NCI-H2171 (cell line): Measurements from ENCODE around the gene LLGL2.

Experiments
- DNase-seq: peaks from one replicate; lab custom pipeline; 2025; lab: John Stamatoyannopoulos, UW

Gene LLGL2

GRCh38 chr17:75523647-75524046, 1.9 kb upstream of the LLGL2 start:
- DNase-seq = no peak

GRCh38 chr17:75524269-75524969, 1.1 kb upstream of the LLGL2 start:
- no peak for DNase-seq

- DNase-seq = no peak
These were observed 483 bp downstream of the LLGL2 start for GRCh38 chr17:75525806-75526554.

- DNase-seq = no peak
These were observed 1.2 kb downstream of the LLGL2 start for GRCh38 chr17:75526555-75527270.

- no peak for DNase-seq
These were observed 5.6 kb downstream of the LLGL2 start for GRCh38 chr17:75530837-75531720.

GRCh38 chr17:75531721-75532072, 6.2 kb downstream of the LLGL2 start:
- DNase-seq = no peak

- DNase-seq = no peak
These were observed 9.6 kb downstream of the LLGL2 start for GRCh38 chr17:75535119-75535537.

GRCh38 chr17:75535871-75536270, 10.4 kb downstream of the LLGL2 start:
- no peak for DNase-seq

- DNase-seq = no peak
These were observed 10.9 kb downstream of the LLGL2 start for GRCh38 chr17:75536366-75536765.

GRCh38 chr17:75539967-75540729, 14.7 kb downstream of the LLGL2 start:
- no peak for DNase-seq

- DNase-seq = no peak
These were observed 15.5 kb downstream of the LLGL2 start for GRCh38 chr17:75540923-75541503.

- no peak for DNase-seq
These were observed 16.7 kb downstream of the LLGL2 start for GRCh38 chr17:75542229-75542628.

GRCh38 chr17:75542728-75543336, 17.3 kb downstream of the LLGL2 start:
- DNase-seq = no peak

- no peak for DNase-seq
These were observed 18.8 kb downstream of the LLGL2 start for GRCh38 chr17:75544250-75544649.

- no peak for DNase-seq
These were observed 20.7 kb downstream of the LLGL2 start for GRCh38 chr17:75546181-75546580.

GRCh38 chr17:75547091-75547490, 21.6 kb downstream of the LLGL2 start:
- no peak for DNase-seq

- DNase-seq = no peak
These were observed 23.3 kb downstream of the LLGL2 start for GRCh38 chr17:75548813-75549212.

- peak; percentile 35 for DNase-seq
These were observed 24.0 kb downstream of the LLGL2 start for GRCh38 chr17:75549246-75550138.

- DNase-seq = no peak
These were observed 24.6 kb downstream of the LLGL2 start for GRCh38 chr17:75550139-75550465.

GRCh38 chr17:75551266-75551665, 25.8 kb downstream of the LLGL2 start:
- no peak for DNase-seq
